SU-DHL-6 (cell line): ENCODE results near the gene PKN1.

Experiments
- H2AFZ ChIP-seq: fragments of 200-600 bp; sonication (generic); 2 replicates; pipeline ENCODE4 v1.6.1; 2014; ENCODE audit warnings: low read depth, mild to moderate bottlenecking, moderate library complexity, mixed read lengths, antibody characterized with exemption, low read length; ENCODE audit not compliant: severe bottlenecking
- H3F3A ChIP-seq: fragments of 200-600 bp; shearing (Covaris generic); 2 replicates; pipeline ENCODE4 v1.6.0; 2016; ENCODE audit warnings: antibody characterized with exemption, mild to moderate bottlenecking; ENCODE audit not compliant: insufficient read depth
- H3K27ac ChIP-seq: fragments of 200-600 bp; sonication (generic); 2 replicates; pipeline ENCODE4 v1.5.1; 2016; ENCODE audit warnings: low read depth, mild to moderate bottlenecking, low read length, moderate library complexity, mixed read lengths
- H3K27me3 ChIP-seq: fragments of 200-600 bp; sonication (generic), shearing (Covaris generic); 2 replicates; pipeline ENCODE4 v1.6.0; 2014; ENCODE audit warnings: mild to moderate bottlenecking, low read length
- H3K36me3 ChIP-seq: fragments of 200-600 bp; sonication (generic); 2 replicates; pipeline ENCODE4 v1.6.1; 2014; ENCODE audit warnings: mild to moderate bottlenecking, low read length, mixed read lengths
- H3K4me2 ChIP-seq: fragments of 300-600, 200-600 bp; shearing (Covaris generic), sonication (generic); 2 replicates; pipeline ENCODE4 v1.6.0; 2014; ENCODE audit warnings: low read length, low read depth, mild to moderate bottlenecking; ENCODE audit not compliant: poor library complexity, severe bottlenecking
- H3K4me3 ChIP-seq: fragments of 200-600 bp; sonication (generic); 2 replicates; pipeline ENCODE4 v1.5.1; 2014; ENCODE audit warnings: antibody characterized with exemption, low read length, mild to moderate bottlenecking, mixed read lengths; ENCODE audit not compliant: insufficient read depth, poor library complexity, severe bottlenecking
- H3K79me2 ChIP-seq: fragments of 200-600 bp; sonication (generic); 2 replicates; pipeline ENCODE4 v1.6.1; 2014; ENCODE audit warnings: mild to moderate bottlenecking, low read length, moderate library complexity; ENCODE audit not compliant: insufficient read depth
- H3K9ac ChIP-seq: fragments of 200-600 bp; sonication (generic); 2 replicates; pipeline ENCODE4 v1.7.0; 2014; ENCODE audit warnings: mild to moderate bottlenecking, low read length
- H3K9me2 ChIP-seq: fragments of 200-600 bp; sonication (generic); replicated peaks from 2 replicates; pipeline ENCODE4 v1.6.1; 2014; ENCODE audit warnings: low read length; ENCODE audit not compliant: insufficient read depth
- H3K9me3 ChIP-seq: fragments of 200-600 bp; sonication (generic); 2 replicates; pipeline ENCODE4 v1.6.1; 2014; ENCODE audit warnings: low read length, mixed read lengths; ENCODE audit not compliant: insufficient read depth
- H4K20me1 ChIP-seq: fragments of 200-600 bp; sonication (generic); 2 replicates; pipeline ENCODE4 v1.6.1; 2014; ENCODE audit warnings: low read depth, mild to moderate bottlenecking, antibody characterized with exemption, low read length, moderate library complexity, mixed read lengths
- CTCF ChIP-seq: fragments of 200-600 bp; sonication (generic); IDR thresholded peaks from one replicate; pipeline ENCODE4 v1.5.1; 2017; ENCODE audit warnings: antibody characterized with exemption, mild to moderate bottlenecking, low read length, moderate library complexity; ENCODE audit not compliant: insufficient read depth, poor library complexity, severe bottlenecking
- EZH2phosphoT487 ChIP-seq: fragments of 200-600 bp; sonication (generic), shearing (Covaris generic); conservative IDR thresholded peaks from 2 replicates; pipeline ENCODE4 v1.6.1; 2018; ENCODE audit warnings: mild to moderate bottlenecking, antibody characterized with exemption, low read length, moderate library complexity, mixed read lengths

The PKN1 gene

DNA sequence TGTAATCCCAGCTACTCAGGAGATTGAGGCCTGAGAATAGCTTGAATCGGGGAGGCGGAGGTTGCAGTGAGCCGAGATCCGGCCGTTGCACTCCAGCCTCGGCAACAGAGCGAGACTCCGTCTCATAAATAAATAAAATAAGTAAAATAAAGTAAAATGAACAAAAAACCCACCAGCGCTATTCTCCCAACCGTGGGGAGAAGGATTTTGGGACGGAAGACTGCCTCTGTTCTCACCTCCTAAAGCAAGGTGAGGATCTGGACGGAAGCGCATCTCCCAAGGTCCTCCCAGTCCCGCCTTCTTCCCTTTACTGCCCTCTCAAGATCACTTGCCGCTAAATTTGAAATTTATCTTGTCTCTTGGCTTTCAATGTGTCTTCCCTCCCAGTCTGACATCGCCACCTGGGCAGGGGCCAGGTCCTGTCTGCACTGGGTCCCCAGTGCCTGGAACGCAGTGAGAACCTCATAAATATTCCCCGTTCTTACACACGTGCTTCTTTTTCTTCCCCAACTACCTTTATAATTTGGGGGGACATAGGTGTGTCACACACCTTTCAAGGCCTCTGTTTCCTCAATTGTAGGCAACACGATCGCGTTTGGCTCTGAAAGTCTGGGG lies 86.2 kb downstream of the PKN1 start:
- 0 out of 2 replicates have a peak, but pooled peaks cover 6% of the 10 kb centered on the region for H4K20me1 ChIP-seq
- peak overlapping the region; percentile 43; the same call in 1 of the 2 replicates for H3K27ac ChIP-seq
- no peaks in the 10 kb centered on the region for H3K36me3 ChIP-seq
- TF ChIP-seq CTCF (no peak), EZH2phosphoT487 (no peak)
- no peaks in the 10 kb centered on the region for H3K9me3 ChIP-seq
- H3K27me3 ChIP-seq, result no peaks in the 10 kb centered on the region
- H2AFZ ChIP-seq, result no peak overlapping the region
- no peak overlapping the region for H3K4me3 ChIP-seq
- peak overlapping the region; percentile 54 for H3K4me2 ChIP-seq
- H3F3A ChIP-seq, result peaks cover 18% of the 10 kb centered on the region; the same call in 1 of the 2 replicates
- peaks cover 24% of the 10 kb centered on the region for H3K79me2 ChIP-seq
- H3K9ac ChIP-seq, result peak overlapping the region; percentile 54
- no peaks in the 10 kb centered on the region for H3K9me2 ChIP-seq

DNA sequence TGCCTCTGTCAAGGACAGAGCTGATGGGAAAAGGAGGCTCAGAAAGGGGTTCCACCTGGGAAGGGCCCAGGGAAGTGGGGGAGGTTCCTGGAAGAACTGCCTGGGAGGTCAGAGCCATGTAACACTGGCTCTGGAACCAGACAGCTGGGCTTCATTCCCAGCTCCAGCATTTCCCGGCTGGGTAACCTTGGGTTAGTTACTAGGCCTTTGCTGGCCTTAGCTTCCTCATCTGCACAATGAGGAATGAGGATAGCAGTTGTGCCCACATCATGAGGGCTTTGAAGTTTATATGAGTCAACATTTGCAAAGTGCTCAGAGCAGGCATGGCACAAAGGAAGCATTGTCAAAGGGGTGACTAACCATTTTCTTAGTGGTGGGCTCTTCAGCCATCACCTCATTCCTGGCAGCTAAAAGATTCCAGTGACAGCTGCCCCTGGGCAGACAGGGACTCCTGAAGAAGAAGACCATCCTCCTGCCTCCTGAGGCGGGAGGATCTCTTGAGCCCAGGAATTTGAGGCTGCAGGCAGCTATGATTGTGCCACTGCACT lies 86.8 kb downstream of the PKN1 start:
- H3K36me3 ChIP-seq, result no peaks in the 10 kb centered on the region
- H3K9me2 ChIP-seq, result no peaks in the 10 kb centered on the region
- no peak overlapping the region for H2AFZ ChIP-seq
- H3K4me2 ChIP-seq, result no peak overlapping the region
- peaks cover 16% of the 10 kb centered on the region; the same call in 1 of the 2 replicates for H3F3A ChIP-seq
- 0 out of 2 replicates have a peak, but pooled peaks cover 6% of the 10 kb centered on the region for H4K20me1 ChIP-seq
- H3K27ac ChIP-seq, result no peak overlapping the region
- H3K79me2 ChIP-seq, result peaks cover 24% of the 10 kb centered on the region
- H3K4me3 ChIP-seq, result no peak overlapping the region
- no peak for TF ChIP-seq CTCF
- no peak for TF ChIP-seq EZH2phosphoT487
- H3K9ac ChIP-seq, result no peak overlapping the region
- no peaks in the 10 kb centered on the region for H3K27me3 ChIP-seq
- no peaks in the 10 kb centered on the region for H3K9me3 ChIP-seq

- no peak overlapping the region for H3K9ac ChIP-seq
- no peak overlapping the region for H3K4me2 ChIP-seq
- H3K4me3 ChIP-seq, result no peak overlapping the region
- no peak overlapping the region for H3K27ac ChIP-seq
- TF ChIP-seq CTCF (no peak), EZH2phosphoT487 (no peak)
- no peaks in the 10 kb centered on the region for H3K9me3 ChIP-seq
- peaks cover 13% of the 10 kb centered on the region; the same call in 1 of the 2 replicates for H3F3A ChIP-seq
- H3K36me3 ChIP-seq, result no peaks in the 10 kb centered on the region
- no peaks in the 10 kb centered on the region for H3K27me3 ChIP-seq
- peaks cover 24% of the 10 kb centered on the region for H3K79me2 ChIP-seq
- H4K20me1 ChIP-seq, result 0 out of 2 replicates have a peak, but pooled peaks cover 6% of the 10 kb centered on the region
- H2AFZ ChIP-seq, result no peak overlapping the region
- no peaks in the 10 kb centered on the region for H3K9me2 ChIP-seq
Measured at GRCh38 chr19:14520543-14520942, 87.4 kb downstream of the PKN1 start.
